GM18519 (cell line): ENCODE data around the gene KLF3.

Experiments used
- ATAC-seq: cut with Tn5 transposase; IDR thresholded peaks from one replicate; pipeline ENCODE4 v1.9.1; 2021; ENCODE audit warnings: mild to moderate bottlenecking, moderate library complexity; ENCODE audit not compliant: unreplicated experiment, low FRiP score

Gene KLF3

GRCh38 chr4:38672397-38673129 is 8.6 kb downstream of the KLF3 start:
- no peak for ATAC-seq

GRCh38 chr4:38673130-38673978 is 9.4 kb downstream of the KLF3 start:
- no peak for ATAC-seq

- ATAC-seq = no peak
These were observed 10.5 kb downstream of the KLF3 start for GRCh38 chr4:38674258-38675144.

DNA sequence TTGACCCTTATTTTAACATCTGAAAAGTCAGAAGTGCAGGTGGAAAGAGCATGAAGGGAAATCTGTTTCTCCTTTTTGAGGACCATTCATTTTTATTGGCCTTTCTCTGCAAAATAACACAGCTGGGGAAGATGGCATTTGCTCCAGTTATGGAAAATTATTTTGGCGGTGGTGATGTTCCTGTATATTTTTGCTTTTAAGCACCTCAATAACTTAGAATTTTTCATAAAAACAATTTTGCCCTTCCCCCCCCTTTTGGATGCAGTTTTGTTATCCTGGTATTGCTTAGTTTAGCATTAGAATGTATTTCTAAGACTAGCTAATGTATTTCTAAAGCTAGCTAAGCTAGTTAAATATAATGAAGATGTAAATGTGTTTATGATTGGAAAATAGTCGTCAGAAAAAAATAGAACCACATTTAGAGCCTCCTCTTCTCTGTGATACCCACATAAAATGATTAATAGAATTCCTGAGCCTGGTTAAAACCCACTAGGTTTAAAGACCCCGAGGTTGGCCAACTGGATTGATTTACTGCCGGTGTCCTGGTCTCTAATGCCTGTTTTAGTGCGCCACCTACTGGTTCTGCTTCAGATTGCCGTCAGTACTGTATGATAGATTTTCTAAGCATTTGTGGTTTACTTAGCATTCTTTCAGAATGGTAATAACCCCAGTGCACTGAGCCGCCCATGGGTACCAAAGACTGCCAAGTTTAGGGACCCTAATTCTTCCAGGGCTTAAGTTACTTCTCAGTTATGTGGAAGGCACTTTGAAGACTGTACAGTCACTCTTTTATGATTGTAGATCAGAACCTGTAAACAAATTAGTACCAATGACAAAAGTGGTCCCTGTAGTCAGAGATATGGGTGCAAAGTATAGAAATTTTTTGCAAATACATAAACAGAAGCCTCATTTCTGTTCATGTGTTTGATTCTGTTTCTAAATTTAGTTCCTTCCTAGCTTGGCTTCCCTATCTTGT is 11.4 kb downstream of the KLF3 start:
- ATAC-seq = no peak

DNA sequence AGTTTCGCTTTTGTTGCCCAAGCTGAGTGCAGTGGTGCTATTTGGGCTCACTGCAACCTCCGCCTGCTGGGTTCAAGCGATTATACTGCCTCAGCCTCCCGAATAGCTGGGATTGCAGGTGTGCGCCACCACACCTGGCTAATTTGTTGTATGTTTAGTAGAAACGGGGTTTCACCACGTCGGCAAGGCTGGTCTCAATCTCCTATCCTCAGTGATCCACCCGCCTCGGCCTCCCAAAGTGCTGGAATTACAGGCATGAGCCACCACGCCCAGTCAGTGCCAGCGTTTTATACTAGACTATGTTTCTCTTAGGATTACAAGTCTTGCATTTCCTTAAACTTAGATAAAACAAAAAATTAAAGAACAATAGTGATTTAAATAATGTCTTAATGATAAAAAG is 13.0 kb downstream of the KLF3 start:
- ATAC-seq = no peak

- no peak for ATAC-seq
These were observed 13.4 kb downstream of the KLF3 start for GRCh38 chr4:38677441-38677840.

- no peak for ATAC-seq
These were observed 14.1 kb downstream of the KLF3 start for GRCh38 chr4:38678078-38678477.

DNA sequence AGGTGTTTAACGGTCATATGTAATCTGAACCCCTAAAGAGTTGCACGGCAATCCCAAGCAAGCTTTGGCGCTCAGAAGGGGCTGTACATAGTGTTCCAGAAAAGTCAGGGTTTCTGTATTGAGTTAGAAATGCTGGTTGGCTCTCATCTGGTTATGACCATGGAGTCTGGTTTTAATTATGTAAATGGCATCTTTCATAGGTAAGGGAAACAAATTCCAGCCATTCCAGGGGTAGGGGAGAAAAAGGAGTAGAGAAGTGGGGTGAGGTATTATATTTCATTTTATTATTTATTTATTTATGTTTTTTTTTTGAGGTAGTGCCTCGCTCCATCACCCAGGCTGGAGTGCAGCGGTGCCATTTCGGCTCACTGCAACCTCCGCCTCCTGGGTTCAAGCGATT is 15.9 kb downstream of the KLF3 start:
- ATAC-seq = no peak

GRCh38 chr4:38681281-38681991 is 17.4 kb downstream of the KLF3 start:
- ATAC-seq = no peak

- no peak for ATAC-seq
These were observed 18.3 kb downstream of the KLF3 start for GRCh38 chr4:38682336-38682735.

DNA sequence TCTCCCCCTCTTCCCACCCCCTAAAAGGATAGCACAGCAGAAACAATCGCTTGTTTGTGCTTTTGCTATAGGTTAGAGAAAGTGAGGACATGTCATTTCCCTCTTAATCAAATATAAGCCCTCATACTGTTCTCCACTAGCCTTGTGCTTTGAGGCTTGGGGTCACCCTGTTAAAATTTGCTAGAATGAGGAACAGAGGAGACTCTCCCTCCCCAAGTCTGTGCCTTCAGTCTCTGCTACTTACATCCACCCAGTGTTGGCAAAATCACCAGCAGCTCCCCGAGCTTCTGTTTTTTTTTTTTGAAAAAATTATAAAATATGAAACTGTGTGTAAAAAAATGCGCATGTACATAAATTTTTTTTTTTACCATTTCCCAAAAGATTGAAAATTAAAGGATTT is 19.3 kb downstream of the KLF3 start:
- ATAC-seq = no peak

DNA sequence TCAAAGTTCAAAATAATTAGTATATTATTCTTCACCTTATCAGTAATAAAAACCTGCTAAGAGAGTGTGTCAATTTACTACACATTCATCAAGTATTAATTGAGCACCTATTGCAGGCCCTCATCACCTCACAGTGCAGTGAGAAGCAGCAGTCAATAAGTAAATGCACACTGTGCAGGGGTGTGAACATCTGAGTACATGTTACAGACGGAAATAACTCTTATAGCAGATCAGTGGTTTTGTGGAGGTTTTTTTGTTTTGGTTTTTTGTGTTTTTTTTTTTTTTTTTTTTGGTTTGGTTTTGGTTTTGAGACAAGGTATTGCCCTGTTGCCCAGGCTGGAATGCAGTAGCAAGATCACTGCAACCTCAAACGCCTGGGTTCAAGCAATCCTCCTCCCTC is 20.3 kb downstream of the KLF3 start:
- no peak for ATAC-seq

DNA sequence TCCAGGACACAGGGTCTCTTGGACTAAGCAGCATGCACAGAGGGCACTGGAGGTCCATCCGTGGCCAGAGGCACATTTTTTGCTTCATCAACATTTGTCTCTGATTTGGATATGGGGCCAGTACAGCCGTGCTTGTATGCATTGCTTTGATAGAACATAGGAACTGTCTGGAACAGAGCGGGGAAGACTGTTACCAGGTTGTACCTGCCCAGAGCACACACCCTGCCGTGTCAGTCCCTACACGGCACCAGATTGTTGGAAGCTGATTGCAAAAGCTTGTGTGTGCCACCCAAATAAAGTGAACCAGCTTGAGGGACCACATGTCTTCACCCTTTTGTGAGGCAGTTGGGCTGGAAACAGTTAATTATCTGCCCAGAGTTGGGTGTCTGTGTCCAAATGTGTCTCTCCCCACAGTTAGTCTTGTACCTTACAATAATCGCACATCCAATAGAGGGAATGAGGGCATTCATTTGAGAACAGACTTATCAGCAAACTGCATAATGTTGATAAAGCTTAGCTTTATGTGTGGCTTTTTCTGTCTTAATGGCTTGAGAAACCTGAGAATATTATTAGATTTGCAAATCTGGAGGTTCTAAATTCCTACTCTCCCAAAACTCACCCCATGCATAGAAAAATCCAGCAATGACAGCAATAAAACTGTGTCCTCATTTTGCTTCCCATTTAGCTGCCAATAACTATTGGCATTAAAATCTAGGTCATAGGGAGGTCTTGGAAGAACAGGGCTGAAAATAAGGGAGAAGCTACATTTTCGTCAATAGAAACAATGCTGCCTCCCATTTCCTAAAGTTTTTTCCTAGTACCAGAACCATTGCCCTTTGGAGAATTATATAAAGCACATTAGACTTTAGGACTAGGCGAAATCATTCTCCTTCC is 21.2 kb downstream of the KLF3 start:
- ATAC-seq = no peak

DNA sequence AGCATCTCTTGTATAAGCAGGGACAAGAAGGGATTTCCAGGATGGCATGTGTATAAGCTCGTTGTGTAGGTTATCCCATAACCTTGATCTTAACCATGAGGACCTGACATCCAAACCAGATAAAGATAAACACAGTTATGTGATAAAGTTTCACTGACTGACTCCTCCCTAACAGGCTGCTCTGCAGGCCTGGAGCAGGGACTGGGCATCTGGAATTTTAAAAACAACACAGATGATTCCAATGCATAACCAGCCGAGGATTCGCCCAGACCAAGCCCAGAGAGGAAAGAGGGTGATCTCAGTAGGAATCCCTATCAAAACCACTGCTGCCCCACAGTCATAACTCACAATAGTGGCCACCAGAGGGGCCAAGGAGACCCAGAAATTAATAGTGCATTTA is 22.7 kb downstream of the KLF3 start:
- ATAC-seq = no peak

- ATAC-seq = no peak
These were observed 23.6 kb downstream of the KLF3 start for GRCh38 chr4:38687571-38688011.

DNA sequence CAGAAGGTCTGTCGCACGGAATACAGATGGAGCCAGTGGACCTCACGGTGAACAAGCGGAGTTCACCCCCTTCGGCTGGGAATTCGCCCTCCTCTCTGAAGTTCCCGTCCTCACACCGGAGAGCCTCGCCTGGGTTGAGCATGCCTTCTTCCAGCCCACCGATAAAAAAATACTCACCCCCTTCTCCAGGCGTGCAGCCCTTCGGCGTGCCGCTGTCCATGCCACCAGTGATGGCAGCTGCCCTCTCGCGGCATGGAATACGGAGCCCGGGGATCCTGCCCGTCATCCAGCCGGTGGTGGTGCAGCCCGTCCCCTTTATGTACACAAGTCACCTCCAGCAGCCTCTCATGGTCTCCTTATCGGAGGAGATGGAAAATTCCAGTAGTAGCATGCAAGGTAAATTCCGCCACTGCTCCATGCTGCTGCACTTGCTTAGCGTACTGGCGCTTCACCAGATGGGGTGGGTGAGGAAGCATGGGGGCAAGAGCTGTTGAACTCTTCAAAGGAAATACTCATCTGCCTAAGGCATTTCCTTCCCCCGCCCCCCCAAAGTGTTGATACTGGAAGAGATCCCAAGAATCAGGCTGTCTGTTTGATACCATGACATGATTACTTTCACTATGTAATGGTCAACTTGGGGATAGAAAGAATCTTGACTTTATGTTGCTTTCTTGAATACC is 24.8 kb downstream of the KLF3 start:
- ATAC-seq = no peak

- no peak for ATAC-seq
These were observed 27.4 kb downstream of the KLF3 start for GRCh38 chr4:38691251-38692008.
